DOHH2 (cell line): Measurements from ENCODE around the gene OR2AT4.

Experiments
- EZH2phosphoT487 ChIP-seq: fragments of 200-600 bp; sonication (generic); IDR thresholded peaks from 2 replicates; pipeline ENCODE4 v1.6.1; 2017; ENCODE audit warnings: borderline replicate concordance, mild to moderate bottlenecking, antibody characterized with exemption, low read length, moderate library complexity, mixed read lengths
- TF ChIP-seq, protein P1 (sequence below): fragments of 200-600 bp; sonication (generic); IDR thresholded peaks from one replicate; pipeline ENCODE4 v1.5.1; 2014; ENCODE audit warnings: antibody characterized with exemption, mild to moderate bottlenecking, low read depth, low read length; ENCODE audit not compliant: poor library complexity, severe bottlenecking

GRCh38 chr11:75107187-75107586 is 10.5 kb upstream of the OR2AT4 start:
- TF ChIP-seq, protein P1, sequence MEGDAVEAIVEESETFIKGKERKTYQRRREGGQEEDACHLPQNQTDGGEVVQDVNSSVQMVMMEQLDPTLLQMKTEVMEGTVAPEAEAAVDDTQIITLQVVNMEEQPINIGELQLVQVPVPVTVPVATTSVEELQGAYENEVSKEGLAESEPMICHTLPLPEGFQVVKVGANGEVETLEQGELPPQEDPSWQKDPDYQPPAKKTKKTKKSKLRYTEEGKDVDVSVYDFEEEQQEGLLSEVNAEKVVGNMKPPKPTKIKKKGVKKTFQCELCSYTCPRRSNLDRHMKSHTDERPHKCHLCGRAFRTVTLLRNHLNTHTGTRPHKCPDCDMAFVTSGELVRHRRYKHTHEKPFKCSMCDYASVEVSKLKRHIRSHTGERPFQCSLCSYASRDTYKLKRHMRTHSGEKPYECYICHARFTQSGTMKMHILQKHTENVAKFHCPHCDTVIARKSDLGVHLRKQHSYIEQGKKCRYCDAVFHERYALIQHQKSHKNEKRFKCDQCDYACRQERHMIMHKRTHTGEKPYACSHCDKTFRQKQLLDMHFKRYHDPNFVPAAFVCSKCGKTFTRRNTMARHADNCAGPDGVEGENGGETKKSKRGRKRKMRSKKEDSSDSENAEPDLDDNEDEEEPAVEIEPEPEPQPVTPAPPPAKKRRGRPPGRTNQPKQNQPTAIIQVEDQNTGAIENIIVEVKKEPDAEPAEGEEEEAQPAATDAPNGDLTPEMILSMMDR: no peak
- TF ChIP-seq EZH2phosphoT487: no peak
